ENCODE results near the gene SNRNP25. TPM values are rescaled to one million over a fixed set of nuclear protein-coding genes. Genes with fewer than 3 reads are reported as not detected.
A peak's percentile ranks its signal among the peaks of the same experiment; 100 is the strongest.

The SNRNP25 gene
- total and polyA plus RNA-seq, 9 of the 15 experiments (the other 6 are each of a cell fraction or from before 2014, with no cell fraction given): 59.0 to 176 (median 108) TPM

DNA sequence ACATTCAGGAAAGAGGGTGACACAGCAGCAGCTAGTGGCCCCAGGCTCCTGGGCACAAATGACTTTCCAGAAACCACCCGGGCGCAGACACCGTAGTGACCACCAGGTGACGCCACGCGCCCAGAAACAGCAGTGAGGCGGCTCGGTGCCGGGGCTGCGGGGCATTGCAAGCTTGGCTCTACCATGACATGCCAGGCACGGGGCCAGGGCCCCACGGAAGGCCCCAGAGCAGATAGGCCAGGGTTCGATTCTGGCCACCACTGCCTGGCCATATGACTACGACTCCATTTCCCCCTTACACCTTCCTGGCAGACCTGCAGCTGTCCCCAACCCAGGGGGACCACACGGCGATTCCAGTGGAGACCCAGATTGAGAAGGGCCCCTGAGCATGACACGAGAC is 12.1 kb downstream of the SNRNP25 start (continued):
- TF ChIP-seq IRF2 (CRISPR knock-in tag; IDR thresholded peaks at IDR 0.05) (no peak), HDAC3 (IDR thresholded peaks at IDR 0.05; ENCODE audit: borderline replicate concordance, partially characterized antibody) (no peak), AFF4 (CRISPR knock-in tag; IDR thresholded peaks at IDR 0.05) (0 out of 2 replicates have a peak, but pooled peaks have one; percentile 25), ZNF551 (CRISPR knock-in tag; IDR thresholded peaks at IDR 0.05) (no peak), GABPB2 (CRISPR knock-in tag; conservative IDR thresholded peaks at IDR 0.05) (no peak), GATA2 (CRISPR knock-in tag; IDR thresholded peaks at IDR 0.05) (no peak), FOSL1 (tag; conservative IDR thresholded peaks at IDR 0.05) (no peak), ILF3 (IDR thresholded peaks at IDR 0.05; ENCODE audit: borderline replicate concordance) (no peak), MAFF (IDR thresholded peaks at IDR 0.05; ENCODE audit: low read length) (no peak), SMARCA4 (IDR thresholded peaks at IDR 0.05) (no peak), IFI16 (CRISPR knock-in tag; IDR thresholded peaks at IDR 0.05) (no peak), ZKSCAN8 (CRISPR knock-in tag; IDR thresholded peaks at IDR 0.05) (no peak), ZNF77 (CRISPR knock-in tag; IDR thresholded peaks at IDR 0.05) (no peak), ZFP1 (CRISPR knock-in tag; IDR thresholded peaks at IDR 0.05) (no peak), BRD4 (IDR thresholded peaks at IDR 0.05) (no peak), SREBF1 (IDR thresholded peaks at IDR 0.05; ENCODE audit: borderline replicate concordance, low read depth, low read length) (no peak), ZNF75A (CRISPR knock-in tag; IDR thresholded peaks at IDR 0.05) (no peak), ZNF184 (CRISPR knock-in tag; IDR thresholded peaks at IDR 0.05) (no peak), ZBTB8A (IDR thresholded peaks at IDR 0.05; ENCODE audit: partially characterized antibody) (no peak), NRF1 (conservative IDR thresholded peaks at IDR 0.05 in 1 of 2, IDR thresholded peaks at IDR 0.05 in 1 of 2) (0 out of 4 replicates have a peak, but pooled peaks of 1 of the 2 experiments have one; percentile 9), RBFOX2 (IDR thresholded peaks at IDR 0.05; ENCODE audit: low read depth, low read length) (no peak), ZNF764 (CRISPR knock-in tag; IDR thresholded peaks at IDR 0.05; ENCODE audit: low read depth) (no peak), RFX5 (IDR thresholded peaks at IDR 0.05; ENCODE audit: low read depth, low read length) (no peak), ZFX (CRISPR knock-in tag; IDR thresholded peaks at IDR 0.05) (no peak), ZNF174 (CRISPR knock-in tag; IDR thresholded peaks at IDR 0.05) (no peak), PHF20 (IDR thresholded peaks at IDR 0.05; ENCODE audit: partially characterized antibody) (no peak), EP300 (IDR thresholded peaks at IDR 0.05; ENCODE audit: low read length) (no peak)
- TF ChIP-seq, protein P1, sequence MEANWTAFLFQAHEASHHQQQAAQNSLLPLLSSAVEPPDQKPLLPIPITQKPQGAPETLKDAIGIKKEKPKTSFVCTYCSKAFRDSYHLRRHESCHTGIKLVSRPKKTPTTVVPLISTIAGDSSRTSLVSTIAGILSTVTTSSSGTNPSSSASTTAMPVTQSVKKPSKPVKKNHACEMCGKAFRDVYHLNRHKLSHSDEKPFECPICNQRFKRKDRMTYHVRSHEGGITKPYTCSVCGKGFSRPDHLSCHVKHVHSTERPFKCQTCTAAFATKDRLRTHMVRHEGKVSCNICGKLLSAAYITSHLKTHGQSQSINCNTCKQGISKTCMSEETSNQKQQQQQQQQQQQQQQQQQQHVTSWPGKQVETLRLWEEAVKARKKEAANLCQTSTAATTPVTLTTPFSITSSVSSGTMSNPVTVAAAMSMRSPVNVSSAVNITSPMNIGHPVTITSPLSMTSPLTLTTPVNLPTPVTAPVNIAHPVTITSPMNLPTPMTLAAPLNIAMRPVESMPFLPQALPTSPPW (CRISPR knock-in tag; IDR thresholded peaks at IDR 0.05): peak; percentile 12; the same call in 1 of the 2 replicates
